GM21619 (cell line): Measurements from ENCODE around the gene PIAS1.
"Not testable (repeated sequence)": the region's sequence is repeated elsewhere in the genome, so short reads cannot be mapped to it uniquely, and the experiment has no call there.

Source experiments
- ATAC-seq: cut with Tn5 transposase; IDR thresholded peaks from one replicate; pipeline ENCODE4 v1.9.1; 2021; ENCODE audit not compliant: unreplicated experiment

PIAS1 gene

GRCh38 chr15:68053701-68054627, at the start of gene PIAS1:
TSS of gene PIAS1 (plus strand) at chr15:68054315. CDS start at chr15:68054327, 12 bp downstream.
- ATAC-seq: peak; percentile 83

- ATAC-seq: not testable (repeated sequence)
Measured at GRCh38 chr15:68007642-68008041, 46.5 kb upstream of the PIAS1 start.

GRCh38 chr15:68010361-68011153, 43.6 kb upstream of the PIAS1 start:
- no peak for ATAC-seq

- ATAC-seq: no peak
Measured at GRCh38 chr15:68012911-68013310, 41.2 kb upstream of the PIAS1 start.

GRCh38 chr15:68014219-68014618, 39.9 kb upstream of the PIAS1 start:
- ATAC-seq: no peak

GRCh38 chr15:68015244-68015643, 38.9 kb upstream of the PIAS1 start:
- no peak for ATAC-seq

GRCh38 chr15:68017201-68017600, 36.9 kb upstream of the PIAS1 start:
- ATAC-seq: no peak

GRCh38 chr15:68018797-68019444, 35.2 kb upstream of the PIAS1 start:
- ATAC-seq: no peak

- no peak for ATAC-seq
Measured at GRCh38 chr15:68019814-68020525, 34.1 kb upstream of the PIAS1 start.

GRCh38 chr15:68020685-68021084, 33.4 kb upstream of the PIAS1 start:
- ATAC-seq: no peak

- no peak for ATAC-seq
Measured at GRCh38 chr15:68022061-68022460, 32.1 kb upstream of the PIAS1 start.

- no peak for ATAC-seq
Measured at GRCh38 chr15:68023307-68024101, 30.6 kb upstream of the PIAS1 start.

- ATAC-seq: no peak
Measured at GRCh38 chr15:68025835-68026424, 28.2 kb upstream of the PIAS1 start.

GRCh38 chr15:68027388-68027787, 26.7 kb upstream of the PIAS1 start:
- ATAC-seq: no peak

GRCh38 chr15:68028137-68028887, 25.8 kb upstream of the PIAS1 start:
- ATAC-seq: no peak

GRCh38 chr15:68028888-68029207, 25.3 kb upstream of the PIAS1 start:
- ATAC-seq: no peak

GRCh38 chr15:68029959-68030358, 24.2 kb upstream of the PIAS1 start:
- no peak for ATAC-seq

- no peak for ATAC-seq
Measured at GRCh38 chr15:68031404-68031803, 22.7 kb upstream of the PIAS1 start.

GRCh38 chr15:68032672-68033071, 21.4 kb upstream of the PIAS1 start:
- no peak for ATAC-seq
